GM18951 (cell line): ENCODE data around the gene MEPCE.
"Not testable (repeated sequence)": the region's sequence is repeated elsewhere in the genome, so short reads cannot be mapped to it uniquely, and the experiment has no call there.

Experiments
- POLR2A ChIP-seq: IDR thresholded peaks from 4 replicates; pipeline ENCODE4 v1.6.1; 2011; ENCODE audit warnings: mild to moderate bottlenecking; ENCODE audit not compliant: insufficient read length, insufficient read depth; ENCODE audit errors: extremely low read depth
- in situ Hi-C: fragments of 300-500 bp; cut with MboI; formaldehyde crosslinking; loops from one replicate; pipeline ENCODE4 v1.12.0; 2022; ENCODE audit warnings: low sequenced_read_pairs, mixed read lengths, inconsistent platforms; ENCODE audit not compliant: unreplicated experiment

Gene MEPCE

GRCh38 chr7:100444311-100445278 lies 15.0 kb downstream of the MEPCE start:
- no peak for TF ChIP-seq POLR2A
- in situ Hi-C loops: no loop called here

GRCh38 chr7:100446040-100446439 lies 16.4 kb downstream of the MEPCE start:
- in situ Hi-C loops: no loop called here

GRCh38 chr7:100447363-100447762 lies 17.7 kb downstream of the MEPCE start:
- in situ Hi-C loops: not testable (repeated sequence)

More at GRCh38 chr7:100446040-100446439, 16.4 kb downstream of the MEPCE start:
- TF ChIP-seq POLR2A: no peak

GRCh38 chr7:100449190-100449795 lies 19.7 kb downstream of the MEPCE start:
- in situ Hi-C loops: no loop called here

GRCh38 chr7:100452513-100452912 lies 22.9 kb downstream of the MEPCE start:
- no peak for TF ChIP-seq POLR2A
- in situ Hi-C loops: no loop called here

More at GRCh38 chr7:100449190-100449795, 19.7 kb downstream of the MEPCE start:
- no peak for TF ChIP-seq POLR2A

- in situ Hi-C loops: not testable (repeated sequence)
Observed at GRCh38 chr7:100453854-100454253, 24.2 kb downstream of the MEPCE start.

- TF ChIP-seq POLR2A: no peak
- in situ Hi-C loops: no loop called here
Observed at GRCh38 chr7:100455206-100455605, 25.6 kb downstream of the MEPCE start.

GRCh38 chr7:100456562-100456961 lies 26.9 kb downstream of the MEPCE start:
- in situ Hi-C loops: no loop called here
- no peak for TF ChIP-seq POLR2A

GRCh38 chr7:100457033-100457432 lies 27.4 kb downstream of the MEPCE start:
- no peak for TF ChIP-seq POLR2A
- in situ Hi-C loops: no loop called here

GRCh38 chr7:100464210-100464660 lies 34.6 kb downstream of the MEPCE start, which contains the start of gene SPACDR:
Gene SPACDR, minus strand, starts transcription at chr7:100464260. Its CDS starts 235 bp downstream, at chr7:100464025.
- no peak for TF ChIP-seq POLR2A
- in situ Hi-C loops: no loop called here

GRCh38 chr7:100464791-100465190 lies 35.2 kb downstream of the MEPCE start:
- in situ Hi-C loops: no loop called here
- no peak for TF ChIP-seq POLR2A

GRCh38 chr7:100465299-100465698 lies 35.7 kb downstream of the MEPCE start:
- no peak for TF ChIP-seq POLR2A
- in situ Hi-C loops: no loop called here

- in situ Hi-C loops: no loop called here
- TF ChIP-seq POLR2A: no peak
Observed at GRCh38 chr7:100465702-100466311, 36.2 kb downstream of the MEPCE start.
